Measurements from ENCODE around the gene WWOX. TPM values are rescaled to one million over a fixed set of nuclear protein-coding genes. Genes with fewer than 3 reads are reported as not detected.

Gene WWOX
- total and polyA plus RNA-seq, 2 of the 4 experiments (the other 2 are of a cell fraction), result 2.7 to 5.4 TPM

DNA sequence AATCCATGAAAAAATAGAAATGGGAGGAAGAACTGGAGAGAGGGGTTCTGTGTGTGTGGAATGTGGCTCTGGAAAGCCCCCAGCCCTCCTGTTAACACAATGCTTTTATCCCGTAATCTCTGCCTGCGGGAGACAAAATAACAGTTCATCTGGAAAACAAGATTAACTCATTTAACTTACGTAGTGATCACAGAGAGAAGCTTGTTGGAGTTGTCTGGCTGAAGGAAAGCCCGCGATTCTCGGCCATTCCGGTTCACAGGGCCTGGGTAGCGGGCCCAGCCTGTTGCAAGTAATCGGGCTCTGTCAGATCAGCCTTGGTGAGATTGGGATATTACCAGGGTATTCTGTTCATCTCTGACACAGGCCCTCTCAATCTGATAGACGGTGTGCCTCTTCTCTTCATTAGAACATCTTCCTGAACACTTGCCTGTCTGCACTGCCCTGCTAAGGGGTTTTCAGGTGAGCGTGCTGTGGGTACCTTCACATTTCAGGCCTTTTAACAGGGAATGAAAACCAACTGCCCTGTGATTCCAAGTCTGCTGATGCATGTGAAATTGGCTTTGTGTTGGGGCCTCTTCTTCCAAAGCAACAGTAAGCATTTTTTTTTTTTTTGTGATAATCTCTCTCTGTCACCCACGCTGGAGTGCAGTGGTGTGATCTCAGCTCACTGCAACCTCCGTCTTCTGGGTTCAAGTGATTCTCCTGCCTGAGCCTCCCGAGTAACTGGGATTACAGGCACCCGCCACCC is 609.9 kb downstream of the WWOX start:
- BruUV-seq (replicated peaks), result no TSS peak
- Histone ChIP-seq H3K27ac (ENCODE audit: insufficient read depth, low read length) (no peak overlapping the region), H2BK15ac (ENCODE audit: low read depth, low read length) (no peak overlapping the region), H2AK5ac (ENCODE audit: low read depth, low read length) (no peak overlapping the region), H3K79me1 (ENCODE audit: low read depth in 1 of 2, low read length in 2 of 2) (no peaks in the 10 kb centered on the region), H2AK9ac (replicated peaks; ENCODE audit: low read depth, low read length, poor library complexity) (no peak overlapping the region), H3K9me1 (ENCODE audit: insufficient read depth, low read length) (no peaks in the 10 kb centered on the region), H4K20me1 (ENCODE audit: insufficient read depth, low read length) (no peaks in the 10 kb centered on the region), H2AFZ (replicated peaks; ENCODE audit: low read length, poor library complexity) (no peak overlapping the region), H3K4me3 (ENCODE audit: insufficient read depth, low read depth, low read length) (no peak overlapping the region), H3K4me2 (ENCODE audit: low read depth, low read length) (no peak overlapping the region), H3K4me1 (ENCODE audit: control insufficient read depth, insufficient read depth, low read length) (no peaks in the 10 kb centered on the region), H3K56ac (ENCODE audit: extremely low read depth, insufficient read depth, low read length) (no peak overlapping the region), H4K8ac (ENCODE audit: low read depth in 2 of 2, low read length in 2 of 2) (no peak overlapping the region), H4K91ac (ENCODE audit: insufficient read depth, low read depth, low read length) (no peak overlapping the region), H3K36me3 (ENCODE audit: control insufficient read depth, insufficient read depth, low read length) (no peaks in the 10 kb centered on the region), H3K14ac (replicated peaks; ENCODE audit: low read depth, low read length) (no peak overlapping the region), H3K27me3 (ENCODE audit: control insufficient read depth, insufficient read depth, low read length) (no peaks in the 10 kb centered on the region), H2BK20ac (ENCODE audit: low read depth, low read length) (no peak overlapping the region), H2BK120ac (ENCODE audit: low read depth, low read length) (no peak overlapping the region), H3K4ac (ENCODE audit: low read depth, low read length) (no peak overlapping the region), H3K9me3 (ENCODE audit: control insufficient read depth, insufficient read depth, low read length) (peaks cover 19% of the 10 kb centered on the region), H3K9ac (ENCODE audit: low read depth, low read length) (no peak overlapping the region), H3K18ac (ENCODE audit: low read depth, low read length) (no peak overlapping the region), H4K5ac (ENCODE audit: low read depth, low read length) (no peak overlapping the region), H3K23ac (ENCODE audit: low read depth, low read length) (no peak overlapping the region), H2BK5ac (ENCODE audit: low read depth, low read length, poor library complexity, severe bottlenecking) (no peak overlapping the region)
- ChIA-PET CTCF (no interaction called here), POLR2A (ENCODE audit: unreplicated experiment) (no interaction called here)
- 83% methylated on average over 1 of the region's 15 CpGs; no CpG with 5 or more reads in 1 of the 2 experiments for WGBS, 2 experiments (ENCODE audit: extremely low coverage in 2 of 2, insufficient read length in 1 of 2)
- dilution Hi-C loops (cut with HindIII; ENCODE audit: low sequenced_read_pairs, unreplicated experiment), result no loop called here
- DNase-seq (no peak), ATAC-seq (ENCODE audit: low read depth) (no peak)
- in situ Hi-C loops (cut with MboI; ENCODE audit: low sequenced_read_pairs), result no loop called here
- intact Hi-C loops (cut with micrococcal nuclease), result no loop called here
- TF ChIP-seq MAZ (IDR thresholded peaks at IDR 0.05; ENCODE audit: borderline replicate concordance, low read depth, low read length) (no peak), RAD21 (IDR thresholded peaks at IDR 0.05; ENCODE audit: low read length) (no peak), CHD1 (IDR thresholded peaks at IDR 0.05; ENCODE audit: low read depth, low read length) (no peak), USF2 (IDR thresholded peaks at IDR 0.05; ENCODE audit: low read depth, low read length) (no peak), CTCF (conservative IDR thresholded peaks at IDR 0.05; ENCODE audit: low read depth, low read length) (no peak), RCOR1 (IDR thresholded peaks at IDR 0.05; ENCODE audit: insufficient replicate concordance, low read length) (no peak), POLR2A (IDR thresholded peaks at IDR 0.05; ENCODE audit: low read depth, low read length) (no peak), MAFK (IDR thresholded peaks at IDR 0.05; ENCODE audit: low read depth, low read length) (no peak), ELK1 (IDR thresholded peaks at IDR 0.05; ENCODE audit: borderline replicate concordance, low read depth, low read length) (no peak), MXI1 (IDR thresholded peaks at IDR 0.05; ENCODE audit: borderline replicate concordance, low read depth, low read length) (no peak), CEBPB (IDR thresholded peaks at IDR 0.05; ENCODE audit: low read depth, low read length) (no peak), FOS (IDR thresholded peaks at IDR 0.05; ENCODE audit: low read depth, low read length) (no peak), BHLHE40 (IDR thresholded peaks at IDR 0.05; ENCODE audit: low read depth, low read length) (no peak), RFX5 (IDR thresholded peaks at IDR 0.05; ENCODE audit: low read depth, low read length) (no peak), NFE2L2 (IDR thresholded peaks at IDR 0.05; ENCODE audit: low read depth, low read length) (no peak), SMC3 (IDR thresholded peaks at IDR 0.05; ENCODE audit: low read depth, low read length) (no peak)
